ENCODE data around the gene COL6A2.
"Not testable (repeated sequence)": the region's sequence is repeated elsewhere in the genome, so short reads cannot be mapped to it uniquely, and the experiment has no call there.

The COL6A2 gene

GRCh38 chr21:46060596-46061061 lies 37.3 kb upstream of the COL6A2 start:
- no peak for DNase-seq (ENCODE audit: low read depth in 2 of 2, low spot score in 1 of 2)

- DNase-seq (ENCODE audit: low read depth in 2 of 2, low spot score in 1 of 2): no peak
These were observed 36.8 kb upstream of the COL6A2 start for GRCh38 chr21:46061063-46061462.

DNA sequence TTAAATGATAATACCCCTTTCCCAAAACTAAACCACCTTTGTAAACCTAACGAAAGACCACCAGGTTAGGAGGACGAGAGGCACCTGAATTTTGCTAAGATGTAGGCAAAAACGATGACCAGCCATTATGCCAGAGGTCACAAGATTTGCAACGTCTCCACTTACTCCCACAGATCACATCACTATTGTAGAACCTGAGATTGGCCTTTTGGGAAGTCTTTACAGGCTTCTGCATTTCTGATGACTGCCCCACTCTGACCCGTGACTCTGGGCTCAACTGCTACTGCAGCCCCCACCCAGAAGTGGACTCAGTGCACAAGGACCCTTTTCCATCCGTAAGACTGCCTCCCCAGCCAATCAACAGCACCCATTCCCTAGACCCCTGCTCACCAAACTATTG lies 36.4 kb upstream of the COL6A2 start:
- no peak for DNase-seq (ENCODE audit: low read depth in 2 of 2, low spot score in 1 of 2)

DNA sequence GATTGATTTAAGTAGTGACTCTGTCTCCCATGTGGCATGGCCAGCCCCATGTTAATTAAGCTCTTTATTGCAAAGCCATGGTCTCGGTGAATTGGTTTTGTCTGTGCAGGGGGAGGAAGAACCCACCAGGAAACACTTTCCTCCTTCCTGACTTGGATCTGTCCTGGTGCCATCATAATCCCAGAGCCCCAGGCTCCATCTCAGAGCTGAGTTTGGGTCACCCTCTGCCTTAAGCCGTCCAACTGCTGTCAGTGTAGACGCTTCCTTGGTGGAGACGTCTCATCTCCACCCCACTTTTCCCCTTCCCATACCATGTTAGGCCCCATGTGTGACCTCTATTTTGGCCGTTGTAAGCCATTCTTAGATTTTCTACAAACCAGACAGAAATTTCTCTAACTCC lies 36.0 kb upstream of the COL6A2 start:
- no peak for DNase-seq (ENCODE audit: low read depth in 2 of 2, low spot score in 1 of 2)

- DNase-seq (ENCODE audit: low read depth in 2 of 2, low spot score in 1 of 2): no peak
These were observed 35.3 kb upstream of the COL6A2 start for GRCh38 chr21:46062471-46063211.

DNA sequence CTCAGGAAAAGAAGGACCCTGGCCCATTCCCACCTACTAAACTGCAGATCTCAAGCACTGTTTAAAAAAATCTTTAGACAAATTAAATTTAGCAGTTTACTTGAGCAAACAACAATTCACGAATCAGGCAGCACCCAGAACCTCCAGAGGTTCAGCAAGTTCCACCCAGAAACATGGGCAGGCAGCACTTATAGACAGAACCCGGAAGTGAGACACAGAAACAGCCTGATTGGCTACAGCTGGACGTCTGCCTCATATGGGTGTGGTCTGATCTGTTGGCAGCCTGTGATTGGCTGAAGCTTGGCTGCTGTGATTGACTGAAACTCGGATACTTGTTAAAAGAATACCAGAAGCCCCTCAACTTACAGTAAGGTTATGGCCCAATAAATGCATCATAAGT lies 34.7 kb upstream of the COL6A2 start:
- no peak for DNase-seq (ENCODE audit: low read depth in 2 of 2, low spot score in 1 of 2)

DNA sequence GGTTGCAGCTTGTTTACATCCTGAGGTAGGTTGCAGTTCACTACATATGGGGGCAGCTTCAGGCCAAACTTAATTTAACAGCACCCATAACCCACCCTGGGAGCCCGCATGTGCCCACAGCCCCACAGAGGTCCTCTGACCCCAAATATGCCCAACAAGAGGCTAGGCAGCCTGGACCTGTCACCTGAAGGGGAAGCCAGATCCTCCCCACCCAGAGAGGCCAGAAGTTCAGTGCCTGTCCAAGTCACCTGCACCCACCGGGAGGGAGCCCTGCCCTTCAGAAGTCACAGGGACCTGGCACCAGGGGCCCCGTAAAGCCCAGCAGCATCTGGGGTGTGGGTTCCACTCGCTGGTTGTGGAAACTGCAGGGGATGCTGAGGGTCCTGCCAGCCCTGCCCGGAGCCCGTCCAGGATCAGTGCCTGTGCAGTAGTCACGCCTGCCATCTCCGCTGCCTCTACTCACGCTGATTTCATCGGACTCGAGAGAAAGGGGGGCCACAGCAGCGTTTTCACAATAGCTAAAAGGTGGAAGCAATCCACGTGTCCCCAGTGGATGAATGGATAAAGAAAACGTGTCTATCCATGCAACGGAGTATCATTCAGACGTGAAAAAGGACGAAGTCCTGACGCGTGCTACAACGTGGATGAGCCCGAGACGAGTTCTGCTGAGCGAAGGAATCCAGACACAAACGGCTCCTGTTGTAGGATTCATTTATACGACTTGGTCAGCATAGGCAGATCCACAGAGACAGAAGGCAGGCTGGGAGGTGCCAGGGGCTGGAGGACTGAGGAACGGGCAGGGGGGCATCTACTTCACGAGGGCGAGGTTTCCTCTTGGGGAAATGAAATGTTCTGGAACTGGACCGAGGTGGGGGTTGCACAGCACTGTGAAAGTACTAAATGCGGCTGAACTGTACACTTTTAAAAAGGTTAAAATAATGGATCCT lies 33.9 kb upstream of the COL6A2 start:
- DNase-seq (ENCODE audit: low read depth in 2 of 2, low spot score in 1 of 2): no peak

DNA sequence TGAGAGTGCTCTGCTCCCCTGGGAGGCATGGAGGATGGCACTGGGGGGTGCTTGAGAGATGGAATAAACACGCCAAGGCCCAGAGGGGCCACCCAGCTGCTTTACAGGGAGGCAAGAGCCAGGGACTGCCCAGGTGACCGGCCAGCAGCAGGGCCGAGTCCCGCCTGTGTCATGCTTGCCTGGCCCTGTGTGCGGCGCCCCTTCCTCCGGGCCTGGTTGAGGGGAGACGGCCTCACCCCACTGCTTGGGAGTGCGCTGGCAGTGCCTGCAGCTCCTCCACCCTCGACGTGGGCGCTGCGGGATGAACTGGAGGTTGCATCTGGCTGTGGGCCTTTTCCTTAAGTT lies 33.1 kb upstream of the COL6A2 start:
- no peak for DNase-seq (ENCODE audit: low read depth in 2 of 2, low spot score in 1 of 2)

DNA sequence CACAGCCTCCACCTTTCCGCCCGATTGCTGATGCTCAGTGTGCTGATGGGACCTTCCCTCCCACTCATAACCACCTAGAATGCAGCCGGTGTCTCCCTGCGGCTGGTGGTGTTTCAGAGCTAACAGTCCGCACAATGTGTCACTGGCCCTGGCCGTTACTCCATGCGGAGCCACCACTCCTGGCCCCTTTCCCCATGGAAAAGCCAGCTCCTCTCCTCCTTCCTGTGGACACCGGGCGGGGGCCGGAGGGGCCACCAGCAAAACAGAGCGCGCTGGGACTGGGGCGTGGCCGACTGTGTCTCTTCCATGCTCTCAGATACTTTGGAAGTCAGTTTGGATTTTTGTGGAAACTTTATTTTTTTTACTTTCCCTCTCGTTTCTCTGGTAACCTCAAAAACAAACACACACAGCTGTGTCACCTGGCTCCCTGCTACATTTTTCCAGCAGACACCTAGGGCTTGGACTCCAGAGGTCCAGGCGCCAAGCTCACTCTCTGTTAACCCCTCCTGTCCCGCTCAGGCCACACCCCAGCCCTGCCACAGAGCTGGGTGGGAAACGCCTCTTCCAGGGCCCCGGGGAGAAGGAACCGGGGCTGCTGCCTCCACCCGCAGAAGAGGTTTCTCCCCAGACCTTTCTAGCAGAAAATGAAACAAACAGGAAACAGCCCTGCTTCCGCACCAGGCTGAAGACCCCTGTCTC lies 32.5 kb upstream of the COL6A2 start:
- DNase-seq (ENCODE audit: low read depth in 2 of 2, low spot score in 1 of 2): no peak

GRCh38 chr21:46065914-46066551 lies 31.9 kb upstream of the COL6A2 start:
- no peak for DNase-seq (ENCODE audit: low read depth in 2 of 2, low spot score in 1 of 2)

GRCh38 chr21:46066591-46067331 lies 31.2 kb upstream of the COL6A2 start:
- no peak for DNase-seq (ENCODE audit: low read depth in 2 of 2, low spot score in 1 of 2)

DNA sequence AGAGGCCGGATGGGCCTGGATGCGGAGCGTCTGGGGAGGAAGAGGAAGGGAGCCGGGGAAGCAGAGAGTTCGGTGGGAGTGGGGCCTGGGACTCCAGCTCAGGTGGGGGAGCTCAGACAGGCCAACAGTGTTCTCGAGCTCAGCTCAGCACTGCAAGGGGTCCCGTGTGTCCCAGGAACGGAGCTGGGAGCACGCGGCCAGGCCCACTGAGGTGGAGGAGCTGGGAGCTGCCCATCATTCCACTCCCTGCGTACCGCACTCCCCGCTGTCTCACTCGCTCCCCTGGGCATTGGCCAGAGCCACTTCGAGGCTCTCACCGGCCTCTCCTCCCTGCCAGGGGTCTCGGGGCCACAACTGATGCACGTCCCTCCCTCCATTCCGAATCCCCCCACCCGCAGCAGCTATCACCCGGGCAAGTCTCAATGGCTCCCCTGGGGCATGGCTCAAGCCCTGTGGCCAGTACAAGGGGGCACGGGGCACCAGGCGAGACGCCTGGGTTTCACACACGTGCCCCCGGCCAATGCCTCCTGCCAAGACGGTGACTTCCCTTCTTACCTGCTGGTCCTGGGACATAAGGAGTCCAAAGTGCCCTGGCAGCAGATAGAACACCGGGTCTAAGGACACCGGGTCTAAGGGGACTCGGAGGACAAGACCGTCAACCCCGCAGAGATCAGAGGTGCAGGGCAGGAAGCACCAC lies 30.3 kb upstream of the COL6A2 start:
- DNase-seq (ENCODE audit: low read depth in 2 of 2, low spot score in 1 of 2): no peak

- DNase-seq (ENCODE audit: low read depth in 2 of 2, low spot score in 1 of 2): no peak
These were observed 29.3 kb upstream of the COL6A2 start for GRCh38 chr21:46068516-46069079.

GRCh38 chr21:46069166-46069565 lies 28.7 kb upstream of the COL6A2 start:
- DNase-seq (ENCODE audit: low read depth in 2 of 2, low spot score in 1 of 2): no peak

- no peak for DNase-seq (ENCODE audit: low read depth in 2 of 2, low spot score in 1 of 2)
These were observed 28.1 kb upstream of the COL6A2 start for GRCh38 chr21:46069719-46070279.

GRCh38 chr21:46071082-46071481 lies 26.8 kb upstream of the COL6A2 start:
- DNase-seq (ENCODE audit: low read depth in 2 of 2, low spot score in 1 of 2): no peak

GRCh38 chr21:46076724-46077123 lies 21.2 kb upstream of the COL6A2 start:
- not testable (repeated sequence) for DNase-seq (ENCODE audit: low read depth in 2 of 2, low spot score in 1 of 2)

DNA sequence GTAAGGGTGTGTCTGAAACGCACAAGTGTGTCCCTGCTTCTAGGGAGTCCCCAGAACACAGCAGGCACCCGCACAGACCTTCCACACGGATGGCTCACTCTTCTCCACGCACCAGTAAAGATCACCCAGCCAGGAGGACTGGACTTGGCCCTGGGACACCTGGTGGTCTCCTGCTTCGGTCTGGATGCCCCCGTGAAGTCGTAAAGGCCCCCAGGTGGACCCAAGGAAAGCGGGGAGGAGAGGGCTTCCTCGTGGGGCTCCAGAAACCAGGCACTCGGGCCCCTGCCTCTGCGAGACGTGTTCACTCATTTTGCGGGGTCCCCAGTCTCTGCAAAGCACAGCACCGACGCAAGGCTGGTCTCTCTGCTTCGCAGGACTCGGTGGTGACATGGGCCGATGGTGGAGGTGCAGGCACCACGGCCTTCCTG lies 20.2 kb upstream of the COL6A2 start:
- DNase-seq (ENCODE audit: low read depth in 2 of 2, low spot score in 1 of 2): no peak

GRCh38 chr21:46078322-46078977 lies 19.5 kb upstream of the COL6A2 start:
- DNase-seq (ENCODE audit: low read depth in 2 of 2, low spot score in 1 of 2): no peak

Data from stimulated activated CD8-positive, alpha-beta memory T cell treated with anti-CD3 and anti-CD28 coated beads, Interleukin-4, amount 100 ng/mL, for 1 hour (primary cell).